Peyer's patch (tissue), 4 donors: ENCODE data around the gene DNAH17. TPM values are rescaled to one million over a fixed set of nuclear protein-coding genes. Genes with fewer than 3 reads are reported as not detected.

Experiments
- DNase-seq, 3 donors: peaks; one replicate each; pipeline ENCODE4 v3.0.0-alpha.2; 2017 to 2019
- H3K27ac ChIP-seq, 4 donors: fragments of 200-600 bp; sonication (generic); one replicate each; pipeline ENCODE4 v1.5.1; 2016 to 2019
- H3K27me3 ChIP-seq, 2 donors: fragments of 200-600 bp; sonication (generic); one replicate each; pipeline ENCODE4 v1.5.1; 2019
- H3K36me3 ChIP-seq, 3 donors: fragments of 200-600 bp; sonication (generic); one replicate each; pipeline ENCODE4 v1.5.1; 2016 to 2019
- H3K4me1 ChIP-seq, 4 donors: fragments of 200-600 bp; sonication (generic); one replicate each; pipeline ENCODE4 v1.5.1; 2016 to 2019
- H3K4me3 ChIP-seq, 4 donors: fragments of 200-600 bp; sonication (generic); 1 replicate in 3 of 4; 2 replicates in 1 of 4; pipeline ENCODE4 v1.5.1; 2016 to 2019; ENCODE audit warnings: mild to moderate bottlenecking in 1 of 4
- H3K9me3 ChIP-seq, 4 donors: fragments of 200-600 bp; sonication (generic); one replicate each; pipeline ENCODE4 v1.5.1; 2016 to 2019; ENCODE audit warnings: mild to moderate bottlenecking in 1 of 4
- CTCF ChIP-seq, 6 experiments: fragments of 450-650 bp in 4 of 6; fragments of 200-600 bp in 2 of 6; sonication (generic) in 1 of 6; IDR thresholded peaks; one replicate each; pipeline ENCODE4 v1.5.1; 2017 to 2019; ENCODE audit warnings: antibody characterized with exemption in 6 of 6, mild to moderate bottlenecking in 3 of 6, moderate library complexity in 1 of 6
- POLR2A ChIP-seq, 2 donors: fragments of 450-650 bp; IDR thresholded peaks; one replicate each; pipeline ENCODE4 v1.5.1; 2017; ENCODE audit warnings: antibody characterized with exemption in 2 of 2, mild to moderate bottlenecking in 2 of 2, moderate library complexity in 2 of 2
- total RNA-seq, 4 donors: library from RNA; depleted of rRNA; stranded (reverse); fragments of >200 nt; gene quantifications; one replicate each; pipeline ENCODE4 v1.1.0, GENCODE V29; 2016

Gene DNAH17
- total RNA-seq, 4 donors from 2014 or later = under 0.01 to 0.67 TPM; not detected in 2

- Histone ChIP-seq H3K4me1 (peaks cover 0 to 29% (median 9%) of the 10 kb centered on the region in 4 donors), H3K4me3 (no peak overlapping the region), H3K36me3 (peaks cover 0 to 38% (median 0%) of the 10 kb centered on the region in 3 donors), H3K27me3 (no peaks in the 10 kb centered on the region), H3K9me3 (no peaks in the 10 kb centered on the region), H3K27ac (no peak overlapping the region)
- DNase-seq = no peak
- no peak for TF ChIP-seq POLR2A (IDR thresholded peaks at IDR 0.05)
- no peak for TF ChIP-seq CTCF (IDR thresholded peaks at IDR 0.05)
Measured at GRCh38 chr17:78391843-78392242, 185.4 kb downstream of the DNAH17 start.

GRCh38 chr17:78391051-78391431 lies 186.2 kb downstream of the DNAH17 start:
- Histone ChIP-seq H3K9me3 (no peaks in the 10 kb centered on the region), H3K4me1 (peaks cover 0 to 37% (median 16%) of the 10 kb centered on the region in 4 donors), H3K27ac (peak overlapping the region in 1 of 4 donors; percentile 52), H3K4me3 (no peak overlapping the region), H3K27me3 (no peaks in the 10 kb centered on the region), H3K36me3 (peaks cover 0 to 30% (median 0%) of the 10 kb centered on the region in 3 donors)
- TF ChIP-seq CTCF (IDR thresholded peaks at IDR 0.05) (no peak), POLR2A (IDR thresholded peaks at IDR 0.05) (no peak)
- no peak for DNase-seq

- no peaks in the 10 kb centered on the region for H3K9me3 ChIP-seq
- no peaks in the 10 kb centered on the region for H3K27me3 ChIP-seq
- H3K4me3 ChIP-seq = no peak overlapping the region
- H3K36me3 ChIP-seq = peaks cover 0 to 25% (median 0%) of the 10 kb centered on the region in 3 donors
- no peak for TF ChIP-seq POLR2A (IDR thresholded peaks at IDR 0.05)
- TF ChIP-seq CTCF (IDR thresholded peaks at IDR 0.05) = no peak
- DNase-seq = no peak
- H3K4me1 ChIP-seq = peaks cover 3 to 43% (median 22%) of the 10 kb centered on the region in 4 donors
- H3K27ac ChIP-seq = peak overlapping the region in 3 of 4 donors; percentile 31 to 55 (median 49)
Measured at GRCh38 chr17:78390241-78391050, 186.8 kb downstream of the DNAH17 start.

GRCh38 chr17:78387977-78388941 lies 188.9 kb downstream of the DNAH17 start:
- Histone ChIP-seq H3K9me3 (no peaks in the 10 kb centered on the region), H3K36me3 (peaks cover 0 to 7% (median 0%) of the 10 kb centered on the region in 3 donors), H3K27ac (peak overlapping the region; percentile 57 to 84 (median 66)), H3K4me1 (peaks cover 3 to 56% (median 36%) of the 10 kb centered on the region in 4 donors), H3K27me3 (no peaks in the 10 kb centered on the region), H3K4me3 (no peak overlapping the region)
- TF ChIP-seq CTCF (IDR thresholded peaks at IDR 0.05) (no peak), POLR2A (IDR thresholded peaks at IDR 0.05) (no peak)
- peak in 2 of 3 donors; percentile 52 to 59 for DNase-seq

- Histone ChIP-seq H3K9me3 (no peaks in the 10 kb centered on the region), H3K36me3 (no peaks in the 10 kb centered on the region), H3K27me3 (no peaks in the 10 kb centered on the region), H3K4me3 (no peak overlapping the region), H3K4me1 (peaks cover 11 to 80% (median 46%) of the 10 kb centered on the region in 4 donors), H3K27ac (peak overlapping the region; percentile 47 to 84 (median 56))
- TF ChIP-seq POLR2A (IDR thresholded peaks at IDR 0.05) = no peak
- TF ChIP-seq CTCF (IDR thresholded peaks at IDR 0.05) = no peak
- DNase-seq = no peak
Measured at GRCh38 chr17:78384479-78385175, 192.6 kb downstream of the DNAH17 start.
